Tongue (tissue), 2 donors: ENCODE data around the gene SLC2A14. TPM values are rescaled to one million over a fixed set of nuclear protein-coding genes. Genes with fewer than 3 reads are reported as not detected.
"Not testable (repeated sequence)": the region's sequence is repeated elsewhere in the genome, so short reads cannot be mapped to it uniquely, and the experiment has no call there.

ENCODE experiments used
- DNase-seq: peaks from one replicate; pipeline ENCODE4 v3.0.0-alpha.2; 2015
- total RNA-seq: library from RNA; depleted of rRNA; stranded (reverse); fragments of >200 nt; gene quantifications from one replicate; pipeline ENCODE4 v1.2.3, GENCODE V29; 2014

SLC2A14 gene
- total RNA-seq, 1 donor from 2014 or later = not detected

GRCh38 chr12:7833201-7833600 is 39.5 kb downstream of the SLC2A14 start:
- not testable (repeated sequence) for DNase-seq

- peak; percentile 8 for DNase-seq
Measured at GRCh38 chr12:7832059-7832696, 40.5 kb downstream of the SLC2A14 start.

GRCh38 chr12:7829737-7830136 is 43.0 kb downstream of the SLC2A14 start:
- not testable (repeated sequence) for DNase-seq

GRCh38 chr12:7825754-7826153 is 47.0 kb downstream of the SLC2A14 start:
- not testable (repeated sequence) for DNase-seq

GRCh38 chr12:7806863-7807487 is 65.7 kb downstream of the SLC2A14 start:
- peak; percentile 64 for DNase-seq

- not testable (repeated sequence) for DNase-seq
Measured at GRCh38 chr12:7806319-7806718, 66.4 kb downstream of the SLC2A14 start.

- no peak for DNase-seq
Measured at GRCh38 chr12:7801460-7801859, 71.3 kb downstream of the SLC2A14 start.

- DNase-seq = not testable (repeated sequence)
Measured at GRCh38 chr12:7798750-7799308, 73.9 kb downstream of the SLC2A14 start.

GRCh38 chr12:7797698-7798398 is 74.9 kb downstream of the SLC2A14 start:
- DNase-seq = no peak

- not testable (repeated sequence) for DNase-seq
Measured at GRCh38 chr12:7797269-7797668, 75.4 kb downstream of the SLC2A14 start.

GRCh38 chr12:7793211-7793610 is 79.5 kb downstream of the SLC2A14 start:
- no peak for DNase-seq

GRCh38 chr12:7788884-7789528 is 83.7 kb downstream of the SLC2A14 start, which contains the start of gene NANOG:
Gene NANOG (plus strand): TSS chr12:7789402. CDS start chr12:7789615, 213 bp downstream.
- DNase-seq = not testable (repeated sequence)

- no peak for DNase-seq
Measured at GRCh38 chr12:7788294-7788660, 84.4 kb downstream of the SLC2A14 start.

GRCh38 chr12:7787574-7788293 is 85.0 kb downstream of the SLC2A14 start:
- no peak for DNase-seq

- DNase-seq = no peak
Measured at GRCh38 chr12:7784701-7785100, 88.0 kb downstream of the SLC2A14 start.

- not testable (repeated sequence) for DNase-seq
Measured at GRCh38 chr12:7783433-7783832, 89.3 kb downstream of the SLC2A14 start.

- DNase-seq = no peak
Measured at GRCh38 chr12:7782055-7782454, 90.7 kb downstream of the SLC2A14 start.

GRCh38 chr12:7781274-7781673 is 91.4 kb downstream of the SLC2A14 start:
- DNase-seq = no peak

GRCh38 chr12:7769999-7770398 is 102.7 kb downstream of the SLC2A14 start:
- DNase-seq = no peak
